ENCODE measurements around the gene DPYSL3. TPM values are rescaled to one million over a fixed set of nuclear protein-coding genes. Genes with fewer than 3 reads are reported as not detected.
"Not testable (repeated sequence)": the region's sequence is repeated elsewhere in the genome, so short reads cannot be mapped to it uniquely, and the experiment has no call there.

Gene DPYSL3
- polyA plus RNA-seq, 4 donors: 2.2 to 32.0 (median 13.7) TPM

DNA sequence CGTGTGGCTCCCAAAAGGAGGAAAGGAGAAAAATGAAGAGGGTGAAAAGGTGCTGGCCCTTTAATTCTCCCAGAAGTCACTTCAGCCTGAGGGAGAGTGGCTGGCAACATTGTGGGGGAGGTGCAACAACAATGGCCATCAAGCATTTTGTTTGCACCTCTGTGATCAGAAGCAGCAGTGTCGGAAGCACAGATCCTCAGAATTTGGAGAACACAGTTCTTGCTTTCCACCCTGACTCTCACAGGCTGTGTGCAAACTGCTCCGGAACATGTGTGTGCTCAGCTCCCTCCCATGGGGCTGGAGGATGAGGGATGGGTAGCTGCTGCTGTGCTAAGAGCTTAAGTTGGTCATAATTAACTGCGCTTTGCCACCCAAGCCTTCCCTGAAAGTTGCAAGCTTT lies 127.1 kb downstream of the DPYSL3 start:
- WGBS, 3 donors: 49 to 75% (median 63%) methylated on average over 4 of the region's 4 CpGs

GRCh38 chr5:147381555-147381954 lies 128.3 kb downstream of the DPYSL3 start:
- no peaks in the 10 kb centered on the region for H3K4me1 ChIP-seq (ENCODE audit: control insufficient read depth in 3 of 3, insufficient read depth in 2 of 3, low read depth in 1 of 3, low read length in 2 of 3)
- H3K9me3 ChIP-seq (ENCODE audit: control insufficient read depth in 2 of 2, insufficient read depth in 1 of 2, low read depth in 1 of 2, low read length in 1 of 2): no peaks in the 10 kb centered on the region
- H3K27ac ChIP-seq (ENCODE audit: low read depth in 1 of 3, low read length in 2 of 3): no peak overlapping the region
- no peaks in the 10 kb centered on the region for H3K27me3 ChIP-seq (ENCODE audit: control insufficient read depth in 3 of 3, insufficient read depth in 3 of 3, low read length in 3 of 3)
- no peak overlapping the region for H3K4me3 ChIP-seq (ENCODE audit: low read depth in 1 of 3, low read length in 3 of 3)
- DNase-seq (no peak), FAIRE-seq (no peak)
- H3K36me3 ChIP-seq (ENCODE audit: control insufficient read depth in 3 of 3, insufficient read depth in 2 of 3, low read depth in 1 of 3, low read length in 3 of 3): no peaks in the 10 kb centered on the region
- WGBS, 3 donors: 83 to 92% (median 90%) methylated on average over 3 of the region's 3 CpGs

More for the DNA sequence above, 127.1 kb downstream of the DPYSL3 start:
- no peak for DNase-seq
- Histone ChIP-seq H3K4me1 (ENCODE audit: control insufficient read depth in 3 of 3, insufficient read depth in 2 of 3, low read depth in 1 of 3, low read length in 2 of 3) (no peaks in the 10 kb centered on the region), H3K9me3 (ENCODE audit: control insufficient read depth in 2 of 2, insufficient read depth in 1 of 2, low read depth in 1 of 2, low read length in 1 of 2) (no peaks in the 10 kb centered on the region), H3K27ac (ENCODE audit: low read depth in 1 of 3, low read length in 2 of 3) (peak overlapping the region in 1 of 3 donors; percentile 22), H3K36me3 (ENCODE audit: control insufficient read depth in 3 of 3, insufficient read depth in 2 of 3, low read depth in 1 of 3, low read length in 3 of 3) (no peaks in the 10 kb centered on the region), H3K27me3 (ENCODE audit: control insufficient read depth in 3 of 3, insufficient read depth in 3 of 3, low read length in 3 of 3) (no peaks in the 10 kb centered on the region), H3K4me3 (ENCODE audit: low read depth in 1 of 3, low read length in 3 of 3) (peak overlapping the region in 1 of 3 donors; percentile 31)
- no peak for FAIRE-seq

- H3K9me3 ChIP-seq (ENCODE audit: control insufficient read depth in 2 of 2, insufficient read depth in 1 of 2, low read depth in 1 of 2, low read length in 1 of 2): no peaks in the 10 kb centered on the region
- H3K36me3 ChIP-seq (ENCODE audit: control insufficient read depth in 3 of 3, insufficient read depth in 2 of 3, low read depth in 1 of 3, low read length in 3 of 3): no peaks in the 10 kb centered on the region
- no peaks in the 10 kb centered on the region for H3K4me1 ChIP-seq (ENCODE audit: control insufficient read depth in 3 of 3, insufficient read depth in 2 of 3, low read depth in 1 of 3, low read length in 2 of 3)
- DNase-seq (no peak), FAIRE-seq (no peak)
- H3K4me3 ChIP-seq (ENCODE audit: low read depth in 1 of 3, low read length in 3 of 3): no peak overlapping the region
- 76 to 94% (median 88%) methylated on average over 1 of the region's 1 CpG for WGBS, 3 donors
- H3K27me3 ChIP-seq (ENCODE audit: control insufficient read depth in 3 of 3, insufficient read depth in 3 of 3, low read length in 3 of 3): no peaks in the 10 kb centered on the region
- H3K27ac ChIP-seq (ENCODE audit: low read depth in 1 of 3, low read length in 2 of 3): no peak overlapping the region
Measured at GRCh38 chr5:147377682-147378081, 132.2 kb downstream of the DPYSL3 start.

DNA sequence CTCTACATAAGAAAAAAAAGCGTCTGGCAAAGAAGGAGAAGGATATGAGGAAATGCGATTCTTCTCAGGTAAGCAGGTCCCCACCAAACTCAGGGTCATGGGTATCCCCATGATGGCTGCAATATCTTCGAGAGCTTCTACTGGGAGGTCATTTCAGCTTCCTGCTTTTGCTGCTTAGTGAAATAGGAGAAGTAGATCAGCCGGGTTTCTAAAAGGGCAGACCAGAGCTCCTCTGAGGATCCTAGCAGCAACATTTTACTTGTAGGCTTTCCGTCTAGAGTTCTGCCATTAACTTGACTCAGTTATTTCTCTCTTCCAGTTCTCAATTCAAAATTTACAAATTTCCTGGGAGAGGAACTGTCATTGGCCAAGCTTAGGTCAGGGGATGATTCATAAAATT lies 134.7 kb downstream of the DPYSL3 start:
- Histone ChIP-seq H3K4me3 (ENCODE audit: low read depth in 1 of 3, low read length in 3 of 3) (no peak overlapping the region), H3K4me1 (ENCODE audit: control insufficient read depth in 3 of 3, insufficient read depth in 2 of 3, low read depth in 1 of 3, low read length in 2 of 3) (no peaks in the 10 kb centered on the region), H3K27ac (ENCODE audit: low read depth in 1 of 3, low read length in 2 of 3) (no peak overlapping the region), H3K36me3 (ENCODE audit: control insufficient read depth in 3 of 3, insufficient read depth in 2 of 3, low read depth in 1 of 3, low read length in 3 of 3) (no peaks in the 10 kb centered on the region), H3K9me3 (ENCODE audit: control insufficient read depth in 2 of 2, insufficient read depth in 1 of 2, low read depth in 1 of 2, low read length in 1 of 2) (no peaks in the 10 kb centered on the region), H3K27me3 (ENCODE audit: control insufficient read depth in 3 of 3, insufficient read depth in 3 of 3, low read length in 3 of 3) (no peaks in the 10 kb centered on the region)
- FAIRE-seq (no peak), DNase-seq (no peak)
- 71 to 80% (median 76%) methylated on average over 5 of the region's 5 CpGs for WGBS, 3 donors

- Histone ChIP-seq H3K27ac (ENCODE audit: low read depth in 1 of 3, low read length in 2 of 3) (no peak overlapping the region), H3K27me3 (ENCODE audit: control insufficient read depth in 3 of 3, insufficient read depth in 3 of 3, low read length in 3 of 3) (no peaks in the 10 kb centered on the region), H3K36me3 (ENCODE audit: control insufficient read depth in 3 of 3, insufficient read depth in 2 of 3, low read depth in 1 of 3, low read length in 3 of 3) (no peaks in the 10 kb centered on the region), H3K4me1 (ENCODE audit: control insufficient read depth in 3 of 3, insufficient read depth in 2 of 3, low read depth in 1 of 3, low read length in 2 of 3) (no peaks in the 10 kb centered on the region), H3K4me3 (ENCODE audit: low read depth in 1 of 3, low read length in 3 of 3) (no peak overlapping the region), H3K9me3 (ENCODE audit: control insufficient read depth in 2 of 2, insufficient read depth in 1 of 2, low read depth in 1 of 2, low read length in 1 of 2) (no peaks in the 10 kb centered on the region)
- no peak for DNase-seq
- FAIRE-seq: no peak
- 84 to 92% (median 88%) methylated on average over 3 of the region's 3 CpGs for WGBS, 3 donors
Measured at GRCh38 chr5:147373328-147373727, 136.5 kb downstream of the DPYSL3 start.

DNA sequence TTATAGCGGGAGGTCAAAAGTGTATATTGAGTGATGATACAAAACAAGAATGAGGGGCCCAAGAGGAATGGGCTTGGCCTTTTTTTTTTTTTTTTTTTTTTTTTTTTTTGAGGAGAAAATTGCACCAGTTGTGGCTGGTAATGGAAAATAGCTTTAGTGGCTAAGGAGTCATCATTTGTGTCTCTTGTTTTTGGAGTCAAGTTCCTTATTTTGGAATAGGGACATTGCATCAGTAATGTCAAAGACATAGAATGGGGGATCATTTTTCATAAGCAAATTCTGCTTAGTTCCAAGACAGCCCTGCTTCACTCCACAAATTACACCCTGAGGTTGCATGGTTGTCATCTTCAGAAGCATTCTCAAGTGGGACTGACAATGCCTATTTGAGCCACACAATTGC lies 137.7 kb downstream of the DPYSL3 start:
- Histone ChIP-seq H3K27me3 (ENCODE audit: control insufficient read depth in 3 of 3, insufficient read depth in 3 of 3, low read length in 3 of 3) (no peaks in the 10 kb centered on the region), H3K27ac (ENCODE audit: low read depth in 1 of 3, low read length in 2 of 3) (no peak overlapping the region), H3K9me3 (ENCODE audit: control insufficient read depth in 2 of 2, insufficient read depth in 1 of 2, low read depth in 1 of 2, low read length in 1 of 2) (no peaks in the 10 kb centered on the region), H3K36me3 (ENCODE audit: control insufficient read depth in 3 of 3, insufficient read depth in 2 of 3, low read depth in 1 of 3, low read length in 3 of 3) (no peaks in the 10 kb centered on the region), H3K4me3 (ENCODE audit: low read depth in 1 of 3, low read length in 3 of 3) (no peak overlapping the region), H3K4me1 (ENCODE audit: control insufficient read depth in 3 of 3, insufficient read depth in 2 of 3, low read depth in 1 of 3, low read length in 2 of 3) (no peaks in the 10 kb centered on the region)
- no peak for FAIRE-seq
- WGBS, 3 donors: 88 to 92% (median 89%) methylated on average over 1 of the region's 1 CpG
- DNase-seq: no peak

GRCh38 chr5:147371290-147371689 lies 138.6 kb downstream of the DPYSL3 start:
- no peak overlapping the region for H3K4me3 ChIP-seq (ENCODE audit: low read depth in 1 of 3, low read length in 3 of 3)
- H3K27me3 ChIP-seq (ENCODE audit: control insufficient read depth in 3 of 3, insufficient read depth in 3 of 3, low read length in 3 of 3): no peaks in the 10 kb centered on the region
- H3K4me1 ChIP-seq (ENCODE audit: control insufficient read depth in 3 of 3, insufficient read depth in 2 of 3, low read depth in 1 of 3, low read length in 2 of 3): no peaks in the 10 kb centered on the region
- no peak overlapping the region for H3K27ac ChIP-seq (ENCODE audit: low read depth in 1 of 3, low read length in 2 of 3)
- H3K9me3 ChIP-seq (ENCODE audit: control insufficient read depth in 2 of 2, insufficient read depth in 1 of 2, low read depth in 1 of 2, low read length in 1 of 2): no peaks in the 10 kb centered on the region
- DNase-seq (no peak), FAIRE-seq (no peak)
- H3K36me3 ChIP-seq (ENCODE audit: control insufficient read depth in 3 of 3, insufficient read depth in 2 of 3, low read depth in 1 of 3, low read length in 3 of 3): no peaks in the 10 kb centered on the region

GRCh38 chr5:147369742-147370374 lies 140.0 kb downstream of the DPYSL3 start:
- Histone ChIP-seq H3K4me3 (ENCODE audit: low read depth in 1 of 3, low read length in 3 of 3) (no peak overlapping the region), H3K27ac (ENCODE audit: low read depth in 1 of 3, low read length in 2 of 3) (no peak overlapping the region), H3K27me3 (ENCODE audit: control insufficient read depth in 3 of 3, insufficient read depth in 3 of 3, low read length in 3 of 3) (peaks cover 0 to 3% (median 0%) of the 10 kb centered on the region in 3 donors), H3K9me3 (ENCODE audit: control insufficient read depth in 2 of 2, insufficient read depth in 1 of 2, low read depth in 1 of 2, low read length in 1 of 2) (no peaks in the 10 kb centered on the region), H3K36me3 (ENCODE audit: control insufficient read depth in 3 of 3, insufficient read depth in 2 of 3, low read depth in 1 of 3, low read length in 3 of 3) (no peaks in the 10 kb centered on the region), H3K4me1 (ENCODE audit: control insufficient read depth in 3 of 3, insufficient read depth in 2 of 3, low read depth in 1 of 3, low read length in 2 of 3) (no peaks in the 10 kb centered on the region)
- FAIRE-seq (no peak), DNase-seq (no peak)
- 9 to 35% (median 33%) methylated on average over 2 of the region's 2 CpGs for WGBS, 3 donors

DNA sequence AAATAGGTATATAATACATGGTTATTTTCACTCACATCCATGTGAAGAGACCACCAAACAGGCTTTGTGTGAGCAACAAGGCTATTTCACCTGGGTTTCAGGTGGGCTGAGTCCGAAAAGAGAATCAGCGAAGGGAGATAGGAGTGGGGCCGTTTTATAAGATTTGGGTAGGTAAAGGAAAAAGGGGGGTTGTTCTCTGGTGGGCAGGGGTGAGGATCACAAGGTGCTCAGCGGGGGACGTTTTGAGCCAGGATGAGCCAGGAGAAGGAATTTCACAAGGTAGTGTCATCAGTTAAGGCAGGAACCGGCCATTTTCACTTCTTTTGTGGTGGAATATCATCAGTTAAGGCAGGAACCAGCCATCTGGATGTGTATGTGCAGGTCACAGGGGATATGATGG lies 142.5 kb downstream of the DPYSL3 start:
- not testable (repeated sequence) for H3K27me3 ChIP-seq (ENCODE audit: control insufficient read depth in 3 of 3, insufficient read depth in 3 of 3, low read length in 3 of 3); H3K27ac ChIP-seq (ENCODE audit: low read depth in 1 of 3, low read length in 2 of 3); DNase-seq; H3K4me3 ChIP-seq (ENCODE audit: low read depth in 1 of 3, low read length in 3 of 3); FAIRE-seq; H3K4me1 ChIP-seq (ENCODE audit: control insufficient read depth in 3 of 3, insufficient read depth in 2 of 3, low read depth in 1 of 3, low read length in 2 of 3); H3K36me3 ChIP-seq (ENCODE audit: control insufficient read depth in 3 of 3, insufficient read depth in 2 of 3, low read depth in 1 of 3, low read length in 3 of 3); H3K9me3 ChIP-seq (ENCODE audit: control insufficient read depth in 2 of 2, insufficient read depth in 1 of 2, low read depth in 1 of 2, low read length in 1 of 2)
- WGBS, 3 donors: 79 to 84% (median 84%) methylated on average over 6 of the region's 6 CpGs
